Upper lobe of left lung (tissue), 6 donors: ENCODE results near the gene GAS2L2. TPM values are rescaled to one million over a fixed set of nuclear protein-coding genes. Genes with fewer than 3 reads are reported as not detected.

Experiments
- ATAC-seq, 2 donors: fragments of 200-7000 bp; cut with Tn5 transposase; one replicate each; pipeline ENCODE4 v1.9.1; 2022; ENCODE audit warnings: mild to moderate bottlenecking in 2 of 2, moderate library complexity in 2 of 2; ENCODE audit not compliant: low FRiP score in 2 of 2
- DNase-seq, 2 donors: peaks; one replicate each; pipeline ENCODE4 v3.0.0-alpha.2; 2019 to 2020
- H3K27ac ChIP-seq, 4 donors: fragments of 200-600 bp; sonication (generic); one replicate each; pipeline ENCODE4 v1.5.1; 2016 to 2019
- H3K27me3 ChIP-seq, 4 donors: fragments of 200-600 bp; sonication (generic); one replicate each; pipeline ENCODE4 v1.5.1; 2017 to 2019
- H3K36me3 ChIP-seq, 4 donors: fragments of 200-600 bp; sonication (generic); one replicate each; pipeline ENCODE4 v1.5.1; 2016 to 2019
- H3K4me1 ChIP-seq, 4 donors: fragments of 200-600 bp; sonication (generic); one replicate each; pipeline ENCODE4 v1.5.1; 2018 to 2019
- H3K4me3 ChIP-seq, 4 donors: fragments of 200-600 bp; sonication (generic); one replicate each; pipeline ENCODE4 v1.5.1; 2017 to 2019; ENCODE audit warnings: mild to moderate bottlenecking in 2 of 4, moderate library complexity in 1 of 4
- H3K9me3 ChIP-seq, 4 donors: fragments of 200-600 bp; sonication (generic); one replicate each; pipeline ENCODE4 v1.5.1; 2018 to 2019
- CTCF ChIP-seq, 6 experiments: fragments of 450-650 bp in 4 of 6; fragments of 200-600 bp in 2 of 6; sonication (generic) in 2 of 6; IDR thresholded peaks; one replicate each; pipeline ENCODE4 v1.5.1; 2016 to 2019; ENCODE audit warnings: antibody characterized with exemption in 6 of 6
- EP300 ChIP-seq, 4 donors: sonication (generic); formaldehyde crosslinking; IDR thresholded peaks; one replicate each; pipeline ENCODE4 v1.5.1; 2017; ENCODE audit warnings: antibody characterized with exemption in 4 of 4, control low read depth in 2 of 4
- POLR2A ChIP-seq, 4 donors: fragments of 450-650 bp; IDR thresholded peaks; one replicate each; pipeline ENCODE4 v1.5.1; 2016 to 2017; ENCODE audit warnings: antibody characterized with exemption in 4 of 4, mild to moderate bottlenecking in 2 of 4
- POLR2AphosphoS5 ChIP-seq, 2 donors: sonication (generic); formaldehyde crosslinking; IDR thresholded peaks; one replicate each; pipeline ENCODE4 v1.5.1; 2017; ENCODE audit warnings: antibody characterized with exemption in 2 of 2
- WGBS, 2 donors: methylation state at CpG; one replicate each; pipeline ENCODE4 v1.1.5; 2017 to 2018; 5-methylcytosine and 5-hydroxymethylcytosine counted together
- total RNA-seq, 6 donors: library from RNA; depleted of rRNA in 4 of 6; stranded (reverse); fragments of >200 nt in 4 of 6; gene quantifications; one replicate each; pipeline versions ENCODE4 v1.1.0 to v1.2.1, GENCODE V29; 2016 to 2021
- donor health status: DM: no; HTN: no; CAD: no; lungs with moderate emphysema.
- donor health status: DM: no; HTN: yes; CAD: no; lungs with severe emphysema.

GAS2L2 gene
- total RNA-seq, 6 donors from 2014 or later: 0.37 to 7.4 (median 3.3) TPM

- Histone ChIP-seq H3K27ac (no peak overlapping the region), H3K9me3 (no peaks in the 10 kb centered on the region), H3K4me1 (peaks cover 4 to 22% (median 14%) of the 10 kb centered on the region in 4 donors), H3K4me3 (no peak overlapping the region), H3K36me3 (no peaks in the 10 kb centered on the region), H3K27me3 (peaks cover 0 to 19% (median 6%) of the 10 kb centered on the region in 4 donors)
- 76 to 86% methylated on average over 6 of the region's 6 CpGs for WGBS, 2 donors
- DNase-seq: no peak
- TF ChIP-seq CTCF (IDR thresholded peaks at IDR 0.05) (no peak), POLR2A (IDR thresholded peaks at IDR 0.05) (no peak), POLR2AphosphoS5 (IDR thresholded peaks at IDR 0.05) (no peak), EP300 (IDR thresholded peaks at IDR 0.05) (no peak)
- ATAC-seq: no peak
Observed at GRCh38 chr17:35748979-35749378, 4.1 kb downstream of the GAS2L2 start.

GRCh38 chr17:35748341-35748841, 4.6 kb downstream of the GAS2L2 start:
- no peak for TF ChIP-seq POLR2A (IDR thresholded peaks at IDR 0.05)
- no peak for TF ChIP-seq EP300 (IDR thresholded peaks at IDR 0.05)
- no peak for TF ChIP-seq POLR2AphosphoS5 (IDR thresholded peaks at IDR 0.05)
- no peak for TF ChIP-seq CTCF (IDR thresholded peaks at IDR 0.05)
- DNase-seq: peak in 1 of 2 donors; percentile 61
- Histone ChIP-seq H3K4me3 (no peak overlapping the region), H3K36me3 (no peaks in the 10 kb centered on the region), H3K4me1 (peaks cover 4 to 22% (median 14%) of the 10 kb centered on the region in 4 donors), H3K9me3 (no peaks in the 10 kb centered on the region), H3K27ac (no peak overlapping the region), H3K27me3 (peaks cover 0 to 19% (median 6%) of the 10 kb centered on the region in 4 donors)
- peak in 1 of 2 donors; percentile 34 for ATAC-seq
- 17 to 22% methylated on average over 1 to 4 of the region's 4 CpGs for WGBS, 2 donors

- peaks cover 0 to 19% (median 6%) of the 10 kb centered on the region in 4 donors for H3K27me3 ChIP-seq
- no peaks in the 10 kb centered on the region for H3K36me3 ChIP-seq
- peaks cover 4 to 20% (median 14%) of the 10 kb centered on the region in 4 donors for H3K4me1 ChIP-seq
- no peaks in the 10 kb centered on the region for H3K9me3 ChIP-seq
- no peak overlapping the region for H3K4me3 ChIP-seq
- H3K27ac ChIP-seq: no peak overlapping the region
- no peak for TF ChIP-seq EP300 (IDR thresholded peaks at IDR 0.05)
- no peak for TF ChIP-seq POLR2A (IDR thresholded peaks at IDR 0.05)
- TF ChIP-seq CTCF (IDR thresholded peaks at IDR 0.05): peak; percentile 85 to 93 (median 90)
- TF ChIP-seq POLR2AphosphoS5 (IDR thresholded peaks at IDR 0.05): no peak
- 28 to 40% methylated on average over 3 to 12 of the region's 12 CpGs for WGBS, 2 donors
- peak; percentile 76 to 86 for ATAC-seq
- DNase-seq: peak in 1 of 2 donors; percentile 74
Observed at GRCh38 chr17:35747540-35748017, 5.5 kb downstream of the GAS2L2 start.

GRCh38 chr17:35745749-35746320, 7.2 kb downstream of the GAS2L2 start:
- H3K4me3 ChIP-seq: no peak overlapping the region
- TF ChIP-seq POLR2AphosphoS5 (IDR thresholded peaks at IDR 0.05) (no peak), EP300 (IDR thresholded peaks at IDR 0.05) (no peak), POLR2A (IDR thresholded peaks at IDR 0.05) (no peak)
- 92 to 94% methylated on average over 7 to 15 of the region's 15 CpGs for WGBS, 2 donors
- peaks cover 4 to 26% (median 21%) of the 10 kb centered on the region in 4 donors for H3K4me1 ChIP-seq
- H3K9me3 ChIP-seq: no peaks in the 10 kb centered on the region
- no peak for ATAC-seq
- no peaks in the 10 kb centered on the region for H3K36me3 ChIP-seq
- peaks cover 0 to 22% (median 10%) of the 10 kb centered on the region in 4 donors for H3K27me3 ChIP-seq
- no peak for DNase-seq
- no peak overlapping the region for H3K27ac ChIP-seq

GRCh38 chr17:35745246-35745645, 7.8 kb downstream of the GAS2L2 start:
- H3K27ac ChIP-seq: no peak overlapping the region
- no peaks in the 10 kb centered on the region for H3K9me3 ChIP-seq
- H3K27me3 ChIP-seq: peaks cover 0 to 19% (median 9%) of the 10 kb centered on the region in 4 donors
- no peak overlapping the region for H3K4me3 ChIP-seq
- no peak for DNase-seq
- 70 to 89% methylated on average over 2 to 7 of the region's 7 CpGs for WGBS, 2 donors
- H3K36me3 ChIP-seq: no peaks in the 10 kb centered on the region
- H3K4me1 ChIP-seq: peaks cover 4 to 26% (median 18%) of the 10 kb centered on the region in 4 donors
- TF ChIP-seq EP300 (IDR thresholded peaks at IDR 0.05) (no peak), CTCF (IDR thresholded peaks at IDR 0.05) (no peak), POLR2AphosphoS5 (IDR thresholded peaks at IDR 0.05) (no peak), POLR2A (IDR thresholded peaks at IDR 0.05) (no peak)
- no peak for ATAC-seq
